ENCODE results near the gene NR1D1. TPM values are rescaled to one million over a fixed set of nuclear protein-coding genes. Genes with fewer than 3 reads are reported as not detected.
A peak's percentile ranks its signal among the peaks of the same experiment; 100 is the strongest.

Gene NR1D1
- total and polyA plus RNA-seq, 2 of the 13 experiments (the other 11 are each of a cell fraction or from before 2014, with no cell fraction given): 2.1 to 2.7 TPM

GRCh38 chr17:40100669-40101366 lies 429 bp upstream of the NR1D1 start (continued):
- TF ChIP-seq KAT7 (CRISPR knock-in tag; IDR thresholded peaks at IDR 0.05; ENCODE audit: borderline replicate concordance): no peak
- peak; percentile 78 for TF ChIP-seq ZHX2 (IDR thresholded peaks at IDR 0.05; ENCODE audit: low read depth)
- peak; percentile 98 for TF ChIP-seq ZHX2 (CRISPR knock-in tag; IDR thresholded peaks at IDR 0.05; ENCODE audit: borderline replicate concordance)
- TF ChIP-seq ZNF577 (CRISPR knock-in tag; IDR thresholded peaks at IDR 0.05; ENCODE audit: borderline replicate concordance, low read depth): peak; percentile 98
- peak; percentile 98 for TF ChIP-seq STAT6 (CRISPR knock-in tag; IDR thresholded peaks at IDR 0.05; ENCODE audit: borderline replicate concordance)
- no peak for TF ChIP-seq GPN1 (CRISPR knock-in tag; IDR thresholded peaks at IDR 0.05; ENCODE audit: borderline replicate concordance)
- no peak for TF ChIP-seq FOXO4 (CRISPR knock-in tag; conservative IDR thresholded peaks at IDR 0.05)
- peak; percentile 68 for TF ChIP-seq ZNF281 (CRISPR knock-in tag; IDR thresholded peaks at IDR 0.05; ENCODE audit: borderline replicate concordance)
- peak; percentile 59; the same call in 1 of the 2 replicates for TF ChIP-seq KDM6A (CRISPR knock-in tag; IDR thresholded peaks at IDR 0.05; ENCODE audit: low read depth)
- peak; percentile 93 for TF ChIP-seq REPIN1 (CRISPR knock-in tag; IDR thresholded peaks at IDR 0.05; ENCODE audit: borderline replicate concordance, low read depth)
- TF ChIP-seq GZF1 (CRISPR knock-in tag; IDR thresholded peaks at IDR 0.05): peak; percentile 91
- TF ChIP-seq GATAD1 (CRISPR knock-in tag; IDR thresholded peaks at IDR 0.05): peak; percentile 78
- peak; percentile 93 for TF ChIP-seq DMAP1 (CRISPR knock-in tag; IDR thresholded peaks at IDR 0.05)
- TF ChIP-seq ZFP90 (CRISPR knock-in tag; IDR thresholded peaks at IDR 0.05; ENCODE audit: borderline replicate concordance): peak; percentile 98
- TF ChIP-seq IKZF1 (IDR thresholded peaks at IDR 0.05): no peak
- no peak; the same call in 1 of the 2 replicates for TF ChIP-seq ZNF615 (CRISPR knock-in tag; IDR thresholded peaks at IDR 0.05; ENCODE audit: borderline replicate concordance)
- TF ChIP-seq SP4 (CRISPR knock-in tag; IDR thresholded peaks at IDR 0.05): peak; percentile 84
